Activated CD4-positive, CD25-positive, alpha-beta regulatory T cell treated with anti-CD3 and anti-CD28 coated beads, Interleukin-2, amount 50 U/mL, for 24 hours (primary cell): ENCODE results near the gene HTR3A.
"Not testable (repeated sequence)": the region's sequence is repeated elsewhere in the genome, so short reads cannot be mapped to it uniquely, and the experiment has no call there.

ENCODE experiments used
- ATAC-seq, 2 donors: fragments of 150-1000 bp; cut with Tn5 transposase; one replicate each; pipeline ENCODE4 v1.10.0; 2021; ENCODE audit warnings: mild to moderate bottlenecking in 1 of 2, moderate library complexity in 1 of 2

HTR3A gene

DNA sequence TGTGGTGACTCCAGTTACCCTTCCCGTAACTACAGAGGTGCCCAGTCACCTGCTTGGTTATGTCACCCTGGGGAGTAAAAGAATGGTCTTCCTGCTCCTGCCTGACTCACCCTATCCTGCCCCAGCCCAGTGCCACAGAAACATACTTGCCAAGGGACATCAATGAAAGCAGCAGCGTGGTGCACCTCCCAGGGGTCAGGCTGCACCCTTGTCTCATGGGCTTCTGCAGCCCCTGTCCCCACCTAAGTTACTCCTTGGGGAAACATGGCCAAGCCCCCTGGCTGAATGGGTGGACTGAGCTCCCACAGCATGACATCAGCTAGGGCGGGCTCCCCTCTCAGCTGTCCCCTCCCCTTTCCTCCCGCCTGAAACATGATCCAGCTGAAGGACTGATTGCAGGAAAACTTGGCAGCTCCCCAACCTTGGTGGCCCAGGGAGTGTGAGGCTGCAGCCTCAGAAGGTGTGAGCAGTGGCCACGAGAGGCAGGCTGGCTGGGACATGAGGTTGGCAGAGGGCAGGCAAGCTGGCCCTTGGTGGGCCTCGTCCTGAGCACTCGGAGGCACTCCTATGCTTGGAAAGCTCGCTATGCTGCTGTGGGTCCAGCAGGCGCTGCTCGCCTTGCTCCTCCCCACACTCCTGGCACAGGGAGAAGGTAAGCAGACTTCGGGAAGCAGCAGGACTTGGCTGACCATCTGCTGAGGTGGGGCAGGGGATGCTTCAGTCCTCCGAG is at the start of gene HTR3A:
HTR3A (plus strand) TSS at position 368 of the 730 bp plus-strand sequence; CDS start at position 586, 218 bp downstream.
- no peak for ATAC-seq

DNA sequence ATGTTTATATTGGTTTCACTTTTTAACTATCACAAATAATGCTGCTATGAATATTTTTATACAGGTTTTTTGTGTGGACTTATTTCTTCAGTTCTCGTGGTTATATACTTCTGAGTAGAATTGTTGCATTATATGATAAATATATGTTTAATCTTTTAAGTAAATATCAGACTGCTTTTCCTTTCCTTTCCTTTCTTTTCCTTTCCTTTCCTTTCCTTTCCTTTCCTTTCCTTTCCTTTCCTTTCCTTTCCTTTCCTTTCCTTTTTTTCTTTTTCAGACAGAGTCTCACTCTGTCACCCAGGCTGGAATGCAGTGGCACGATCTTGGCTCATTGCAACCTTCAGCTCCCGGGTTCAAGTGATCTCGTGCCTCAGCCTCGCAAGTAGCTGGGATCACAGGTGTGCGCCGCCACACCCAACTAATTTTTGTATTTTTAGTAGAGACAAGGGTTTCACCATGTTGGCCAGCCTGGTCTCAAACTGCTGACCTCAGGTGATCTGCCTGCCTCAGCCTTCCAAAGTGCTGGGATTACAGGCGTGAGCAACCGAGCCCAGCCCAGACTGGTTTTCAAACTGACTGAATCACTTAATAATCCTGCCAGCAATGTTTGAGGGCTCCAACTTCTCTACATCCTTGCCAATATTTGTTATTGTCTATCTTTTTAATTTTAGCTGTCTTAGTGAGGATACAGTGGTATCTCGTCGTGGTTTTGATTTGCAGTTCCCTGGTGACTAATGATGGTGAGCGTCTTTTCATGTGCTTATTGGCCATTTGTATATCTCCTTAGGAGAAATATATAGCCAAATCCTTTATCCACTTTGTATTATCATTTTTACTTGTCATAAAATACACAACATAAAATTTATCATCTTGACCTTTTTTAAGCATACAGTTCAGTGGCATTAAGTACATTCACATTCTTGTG is 48.4 kb upstream of the HTR3A start:
- ATAC-seq = no peak

DNA sequence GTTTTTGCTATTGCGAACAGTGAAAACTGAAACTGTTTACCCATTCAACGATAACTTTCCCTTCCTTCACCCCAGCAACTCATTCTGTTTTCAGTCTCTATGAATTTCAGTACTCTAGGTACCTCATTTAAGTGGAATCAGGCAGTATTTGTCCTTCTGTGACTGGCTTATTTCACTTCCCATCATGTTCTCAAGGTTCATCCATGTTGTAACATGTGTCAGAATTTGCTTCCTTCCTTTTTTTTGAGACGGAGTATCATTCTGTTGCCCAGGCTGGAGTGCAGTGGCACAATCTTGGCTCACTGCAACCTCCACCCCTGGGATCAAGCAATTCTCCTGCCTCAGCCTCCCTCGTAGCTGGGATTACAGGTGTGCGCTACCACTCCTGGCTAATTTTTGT is 46.6 kb upstream of the HTR3A start:
- ATAC-seq = no peak

DNA sequence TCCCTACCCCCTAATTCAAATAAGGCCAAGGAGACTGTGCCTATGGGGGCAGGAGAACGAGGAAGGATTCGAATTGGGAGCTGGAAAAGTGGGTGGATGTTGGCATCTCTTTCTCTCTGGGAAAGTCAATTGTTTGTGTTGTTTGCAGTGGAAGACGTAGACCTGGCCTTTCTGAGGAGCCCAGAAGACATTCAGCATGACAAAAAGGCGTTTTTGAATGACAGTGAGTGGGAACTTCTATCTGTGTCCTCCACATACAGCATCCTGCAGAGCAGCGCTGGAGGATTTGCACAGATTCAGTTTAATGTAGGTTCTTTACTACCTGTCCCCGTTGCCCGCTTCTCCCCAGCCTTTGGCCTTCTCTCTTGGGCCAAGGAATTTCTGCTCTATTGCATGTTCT is 42.1 kb upstream of the HTR3A start:
- no peak for ATAC-seq

DNA sequence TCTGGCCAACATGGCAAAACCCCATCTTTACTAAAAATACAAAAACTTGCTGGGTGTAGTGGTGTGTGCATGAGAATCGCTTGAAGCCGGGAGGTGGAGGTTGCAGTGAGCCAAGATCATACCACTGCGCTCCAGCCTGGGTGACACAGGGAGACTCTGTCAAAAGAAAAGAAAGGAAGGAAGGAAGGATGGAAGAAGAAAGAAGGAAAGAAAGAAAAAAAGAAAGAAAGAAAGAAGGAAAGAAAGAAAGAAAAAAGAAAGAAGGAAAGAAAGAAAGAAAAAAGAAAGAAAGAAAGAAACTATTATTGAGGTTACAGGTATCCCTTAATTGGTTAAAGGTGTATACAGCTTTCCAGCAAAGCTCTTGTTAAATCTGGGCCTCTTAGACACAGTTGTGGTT is 40.7 kb upstream of the HTR3A start:
- not testable (repeated sequence) for ATAC-seq

DNA sequence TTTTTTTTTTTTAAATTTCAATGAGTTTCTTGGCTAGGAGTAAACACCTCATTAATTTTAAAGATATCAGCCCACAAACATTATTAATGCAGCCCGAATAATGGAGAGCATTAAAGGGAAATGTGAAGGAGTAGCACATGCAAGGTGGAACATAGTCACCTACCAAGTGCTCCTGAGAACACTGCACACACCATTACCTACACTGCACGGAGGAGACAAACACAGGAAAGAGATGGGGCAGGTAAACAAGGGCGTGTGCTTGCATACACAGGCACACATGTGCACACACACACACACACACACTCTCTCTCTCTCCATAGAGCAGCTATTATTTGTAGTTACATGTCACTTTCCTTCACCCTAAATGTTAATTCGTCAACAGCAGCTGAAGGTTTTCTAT is 40.1 kb upstream of the HTR3A start:
- ATAC-seq = no peak

DNA sequence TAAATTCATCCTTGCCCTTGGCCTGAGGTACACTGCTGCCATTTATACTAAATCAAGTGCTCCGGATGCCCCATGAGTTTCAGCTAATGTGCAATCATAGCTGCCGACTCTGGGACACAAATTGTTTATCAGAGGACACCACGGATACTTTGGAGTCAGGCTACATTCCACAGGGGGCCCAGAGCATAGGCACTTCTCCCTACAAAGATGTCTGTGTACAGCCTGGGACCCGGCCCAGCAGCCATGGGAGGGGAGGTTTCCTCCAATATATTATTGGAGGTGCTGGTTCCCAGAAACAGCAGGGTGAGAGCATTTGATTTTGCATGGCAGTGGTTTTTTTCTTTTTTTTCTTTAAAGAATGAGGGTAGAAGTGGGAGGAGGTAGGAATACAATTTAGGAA is 39.0 kb upstream of the HTR3A start:
- ATAC-seq = no peak

DNA sequence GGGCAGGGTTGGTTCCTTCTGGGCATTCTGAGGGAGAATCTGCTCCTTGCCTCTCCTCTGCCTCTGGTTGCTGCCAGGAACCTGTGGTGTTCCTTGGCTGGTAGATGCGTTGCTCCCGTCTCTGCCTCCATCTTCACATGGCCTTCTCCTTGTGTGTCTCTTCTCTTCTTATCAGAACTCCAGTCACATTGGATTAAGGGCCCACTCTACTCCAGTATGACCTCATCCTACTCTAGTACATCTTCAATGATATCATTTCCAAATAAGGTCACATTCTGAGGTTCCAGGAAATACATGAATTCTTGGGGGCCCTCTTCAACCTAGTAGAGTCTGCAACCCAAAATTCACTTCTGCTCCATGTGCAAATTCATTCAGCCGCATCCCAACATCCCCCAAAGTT is 37.0 kb upstream of the HTR3A start:
- no peak for ATAC-seq

DNA sequence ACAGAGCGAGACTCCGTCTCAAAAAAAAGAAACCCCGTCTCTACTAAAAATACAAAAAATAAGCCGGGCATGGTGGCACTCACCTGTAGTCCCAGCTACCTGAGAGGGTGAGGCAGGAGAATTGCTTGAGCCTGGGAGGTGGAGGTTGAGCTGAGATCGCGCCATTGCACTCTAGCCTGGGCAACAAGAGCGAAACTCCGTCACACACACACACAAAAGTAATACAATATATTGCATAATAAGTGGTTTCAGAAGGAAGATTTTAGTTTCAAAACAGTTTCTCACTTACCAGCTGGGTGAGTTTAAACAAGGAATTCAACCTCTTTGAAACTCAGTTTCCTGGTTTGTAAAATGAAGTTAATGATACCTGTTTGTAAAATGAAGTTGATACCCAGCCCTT is 32.7 kb upstream of the HTR3A start:
- no peak for ATAC-seq

DNA sequence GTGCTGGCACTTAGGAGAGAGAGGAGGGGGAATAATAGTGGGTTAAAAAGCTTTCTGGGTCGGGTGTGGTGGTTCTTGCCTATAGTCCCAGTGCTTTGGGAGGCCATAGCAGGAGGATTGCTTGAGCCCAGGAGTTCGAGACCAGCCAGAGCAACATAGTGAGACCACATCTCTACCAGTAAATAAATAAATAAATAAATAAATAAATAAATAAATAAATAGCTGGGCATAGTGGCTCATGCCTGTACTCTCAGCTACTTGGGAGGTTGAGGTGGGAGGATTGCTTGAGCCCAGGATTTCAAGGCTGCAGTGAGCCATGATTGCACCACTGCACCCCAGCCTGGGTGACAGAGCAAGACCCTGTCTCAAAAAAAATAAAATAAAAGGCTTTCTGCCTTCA is 28.7 kb upstream of the HTR3A start:
- not testable (repeated sequence) for ATAC-seq

DNA sequence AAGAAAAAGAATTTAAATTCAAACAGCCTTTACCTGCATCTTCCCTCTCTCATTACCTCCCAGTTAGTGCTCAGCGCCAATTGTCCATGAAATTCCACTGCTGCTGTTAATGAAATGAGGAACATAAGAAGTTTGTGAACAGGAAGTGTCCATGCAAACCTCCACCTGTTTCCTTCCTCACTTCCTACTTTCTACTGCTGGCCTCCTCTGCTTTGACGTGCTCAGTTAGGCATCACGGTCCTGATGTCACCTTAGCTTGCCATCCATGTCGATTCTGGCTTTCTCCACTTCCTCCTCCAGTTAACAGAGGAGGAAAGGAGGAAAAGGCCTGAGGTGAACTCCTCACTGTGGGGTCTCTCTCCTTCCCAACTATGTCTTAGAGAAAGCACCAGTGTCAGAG is 26.9 kb upstream of the HTR3A start:
- ATAC-seq = no peak

DNA sequence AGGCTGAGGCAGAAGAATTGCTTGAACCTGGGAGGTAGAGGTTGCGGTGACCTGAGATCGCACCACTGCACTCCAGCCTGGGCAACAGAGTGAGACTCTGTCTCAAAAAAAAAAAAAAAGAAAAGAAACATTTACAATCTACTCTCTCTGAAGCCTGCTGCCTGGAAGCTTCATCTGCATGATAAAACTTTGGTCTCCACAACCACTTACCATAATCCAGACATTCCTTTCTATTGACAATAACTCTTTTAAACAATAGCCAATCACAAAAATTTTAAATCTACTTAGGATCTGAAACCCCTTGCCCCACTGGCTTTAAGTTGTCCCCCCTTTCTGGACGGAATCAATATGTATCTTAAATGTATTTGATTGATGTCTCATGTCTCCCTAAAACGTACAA is 25.0 kb upstream of the HTR3A start:
- no peak for ATAC-seq

DNA sequence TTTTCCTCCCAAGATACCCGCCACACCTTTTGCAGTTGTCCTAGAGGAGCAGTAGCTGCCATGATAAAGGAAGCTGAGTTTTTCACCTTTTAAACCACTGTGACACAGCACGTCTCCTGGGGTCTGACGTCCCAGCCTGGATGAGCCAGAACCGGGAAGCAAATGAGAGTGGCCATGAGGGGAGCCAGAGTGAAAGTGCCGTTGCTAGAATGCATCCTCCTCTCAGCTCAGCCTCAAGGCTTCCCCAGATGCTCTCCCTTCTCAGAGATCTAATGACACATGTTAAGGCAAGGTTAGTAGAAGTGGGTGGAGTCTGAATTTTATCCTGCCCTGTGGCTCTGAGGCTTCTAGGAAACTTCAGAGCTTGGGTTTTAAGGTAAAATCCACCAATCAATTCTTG is 23.4 kb upstream of the HTR3A start:
- ATAC-seq = no peak

DNA sequence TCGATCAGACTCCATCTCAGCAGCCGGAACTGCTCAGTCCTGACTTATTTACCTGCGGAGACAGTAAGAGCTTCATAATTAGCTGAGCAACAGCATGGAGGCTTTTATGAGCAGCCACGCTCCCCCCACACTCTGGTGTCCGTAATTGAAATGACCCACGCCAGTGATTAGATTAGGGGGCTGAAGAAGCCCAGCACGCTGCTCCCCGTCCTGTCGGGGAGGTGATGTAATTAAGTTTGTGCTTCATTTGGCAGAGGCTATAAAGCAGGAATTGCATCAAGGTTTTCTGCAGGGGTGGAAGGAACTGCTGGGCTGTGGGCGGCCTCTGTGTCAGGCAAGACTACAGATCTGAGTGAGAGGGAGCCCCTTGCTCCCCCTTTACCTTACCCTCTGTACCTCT is 22.8 kb upstream of the HTR3A start:
- ATAC-seq = no peak

DNA sequence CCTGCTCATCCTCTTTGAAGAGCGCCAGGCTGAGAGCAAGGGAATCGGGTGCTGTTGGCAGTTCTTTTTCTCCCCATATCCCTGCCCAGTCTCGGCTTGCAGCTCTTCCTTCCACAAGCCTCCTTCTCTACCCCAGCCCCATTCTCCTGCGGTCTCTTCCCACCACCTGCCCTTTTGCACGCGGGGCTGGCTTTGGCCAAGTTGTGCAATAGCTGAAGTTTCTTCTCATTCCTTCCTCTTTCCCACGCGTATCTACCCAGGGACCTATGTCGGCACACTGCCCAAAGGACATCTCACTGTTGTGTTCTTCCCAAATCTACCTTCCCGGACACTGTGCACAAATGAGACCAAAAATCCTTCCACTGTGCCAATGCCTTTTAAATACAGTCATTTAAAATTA is 22.3 kb upstream of the HTR3A start:
- ATAC-seq = no peak

DNA sequence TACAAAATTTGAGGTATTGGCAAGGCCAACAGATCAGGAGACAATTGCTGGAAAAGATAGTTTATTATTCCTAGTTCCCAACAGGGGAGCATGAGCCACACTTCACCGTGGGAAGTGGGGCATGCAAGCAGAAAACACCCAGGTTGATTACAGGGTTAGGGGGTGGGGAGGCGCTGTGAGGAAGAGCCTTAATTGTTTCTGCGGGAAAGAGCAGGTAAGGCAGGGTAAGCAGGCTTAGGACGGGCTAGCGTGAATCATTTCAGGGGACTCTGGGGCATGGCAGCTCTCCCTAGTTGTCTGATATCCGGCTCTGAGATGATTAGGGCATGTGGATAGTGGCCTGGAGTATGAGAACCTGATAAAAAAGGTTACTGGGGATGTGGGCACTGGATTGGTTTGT is 20.7 kb upstream of the HTR3A start:
- ATAC-seq = no peak

DNA sequence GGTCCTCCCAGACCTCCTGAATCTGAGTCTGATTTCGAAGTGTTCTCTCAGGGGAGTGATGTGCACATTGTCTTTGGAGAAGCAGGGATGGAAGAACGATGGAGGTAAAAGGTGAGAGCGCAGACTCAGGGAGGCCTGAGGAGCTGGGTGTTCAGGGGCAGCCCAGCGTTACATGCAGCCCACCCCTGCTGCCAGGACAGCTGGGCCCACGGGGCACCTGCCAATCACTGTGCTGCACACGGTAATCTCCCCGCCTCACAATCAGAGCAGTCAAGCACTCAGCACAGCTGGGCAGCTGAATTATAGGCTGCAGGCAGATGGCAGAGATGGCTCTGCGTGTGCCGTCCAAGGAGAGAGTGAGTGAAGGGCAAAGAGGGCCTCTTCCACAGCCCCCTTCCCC is 17.9 kb upstream of the HTR3A start:
- no peak for ATAC-seq

DNA sequence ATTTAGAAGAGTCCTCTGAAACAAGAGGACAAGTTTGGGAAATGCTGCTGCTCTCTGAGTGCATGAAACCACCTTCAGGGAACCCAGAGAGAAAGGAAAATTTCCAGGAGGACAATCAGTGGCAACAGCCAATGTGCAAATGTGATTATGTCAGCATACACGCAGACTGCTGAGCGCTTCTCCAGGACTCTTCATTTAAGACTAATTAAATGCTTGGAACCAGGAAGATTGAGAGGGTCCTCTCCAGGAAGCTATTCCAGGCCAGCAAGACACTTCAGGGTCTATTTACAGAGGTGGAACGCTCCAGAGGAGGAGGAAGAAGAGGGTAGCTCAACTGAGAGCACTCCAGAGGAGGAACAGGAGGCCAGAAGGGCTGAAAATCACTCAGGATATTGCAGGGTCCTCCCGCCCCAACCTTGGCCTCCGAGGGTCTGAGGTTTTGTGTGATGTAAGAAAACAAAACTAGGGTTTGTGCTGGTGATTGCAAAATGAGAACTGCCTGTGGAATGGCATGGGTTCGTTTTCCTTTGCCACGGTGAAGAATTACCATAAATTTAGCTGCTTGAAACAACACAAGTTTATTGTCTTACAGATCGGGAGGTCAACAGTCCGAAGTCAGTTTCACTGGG is 14.1 kb upstream of the HTR3A start:
- ATAC-seq = no peak

DNA sequence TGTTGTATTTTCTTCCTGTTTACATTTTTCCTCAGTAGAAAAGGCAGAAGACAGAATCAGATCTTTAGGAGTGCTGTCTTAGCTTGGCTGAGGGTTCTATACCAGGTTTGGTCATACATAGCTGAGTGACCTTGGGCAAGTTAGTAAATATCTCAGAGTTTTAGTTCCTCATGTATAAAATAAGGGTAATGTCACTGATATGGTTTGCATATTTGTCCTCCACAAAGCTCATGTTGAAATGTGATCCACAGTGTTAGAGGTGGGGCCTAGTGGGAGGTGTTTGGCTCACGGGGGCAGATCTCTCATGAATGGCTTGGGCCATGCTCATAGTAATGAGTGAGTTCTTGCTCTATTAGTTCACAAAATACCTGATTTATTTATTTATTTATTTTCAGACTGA is 7.5 kb upstream of the HTR3A start:
- no peak for ATAC-seq

DNA sequence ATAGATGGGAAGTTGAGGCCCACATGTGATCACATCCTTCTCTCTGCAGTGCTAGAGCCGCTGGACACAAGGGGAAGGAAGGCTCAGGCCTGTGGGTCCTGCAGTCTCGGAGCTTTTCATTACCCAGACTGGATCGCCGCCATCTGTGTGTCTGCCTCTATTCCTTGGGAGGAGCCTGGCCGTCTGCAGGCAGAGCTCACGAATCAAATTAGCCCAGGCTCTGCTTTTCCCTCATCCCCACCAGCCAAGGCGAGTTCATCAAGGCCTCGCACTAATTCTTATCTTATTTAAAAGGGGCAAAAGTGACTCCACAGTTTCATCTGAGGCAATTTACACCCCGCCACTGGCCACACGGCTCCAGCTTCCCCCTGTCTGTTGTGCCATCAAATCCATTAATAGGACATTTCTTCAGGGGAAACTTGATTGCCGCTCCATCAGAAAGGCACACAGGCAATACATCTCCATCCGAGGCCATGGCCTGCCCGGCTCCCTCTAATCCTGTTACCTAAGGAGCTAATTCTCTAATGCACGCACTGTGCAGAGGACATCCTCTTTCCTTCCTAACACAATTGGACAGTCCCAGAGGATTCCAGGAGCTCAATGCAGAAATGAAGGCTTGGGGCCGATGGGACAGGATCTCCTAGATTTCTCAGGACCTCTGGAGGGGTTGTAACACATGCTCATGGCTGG is 3.3 kb upstream of the HTR3A start:
- no peak for ATAC-seq

DNA sequence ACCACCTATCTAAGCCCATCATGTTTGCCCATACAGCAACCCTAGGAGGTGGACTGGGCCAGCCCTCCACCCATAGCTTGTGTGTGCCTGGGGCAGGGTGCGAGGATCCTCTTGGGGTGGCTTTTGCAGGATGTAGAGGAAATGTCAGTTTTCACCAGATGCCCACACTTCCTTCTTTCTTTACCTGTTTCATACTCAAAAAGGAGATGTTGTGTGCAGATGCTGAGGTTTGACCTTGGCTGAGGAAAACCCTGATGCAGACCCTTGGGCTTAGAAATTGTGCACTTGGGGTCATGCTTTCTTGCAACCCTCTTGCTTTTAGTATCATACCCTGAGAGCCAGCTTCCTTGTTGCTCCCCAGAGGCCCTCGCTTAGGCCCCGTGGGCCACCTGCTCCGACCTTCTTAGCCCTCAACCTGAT is 2.2 kb downstream of the HTR3A start:
- no peak for ATAC-seq

DNA sequence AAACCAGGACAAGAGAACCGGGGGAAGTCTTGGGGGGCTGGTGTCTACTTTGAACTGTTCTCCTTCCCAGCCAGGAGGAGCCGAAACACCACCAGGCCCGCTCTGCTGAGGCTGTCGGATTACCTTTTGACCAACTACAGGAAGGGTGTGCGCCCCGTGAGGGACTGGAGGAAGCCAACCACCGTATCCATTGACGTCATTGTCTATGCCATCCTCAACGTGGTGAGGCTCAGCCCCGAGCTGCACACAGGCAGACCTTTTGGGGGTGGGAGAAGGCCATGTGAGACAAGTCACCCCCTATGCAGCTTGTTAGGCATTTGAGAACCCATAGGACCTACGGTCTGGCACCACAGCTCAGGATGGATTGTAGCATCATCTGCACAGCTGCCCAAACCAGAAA is 2.8 kb downstream of the HTR3A start:
- ATAC-seq = no peak

DNA sequence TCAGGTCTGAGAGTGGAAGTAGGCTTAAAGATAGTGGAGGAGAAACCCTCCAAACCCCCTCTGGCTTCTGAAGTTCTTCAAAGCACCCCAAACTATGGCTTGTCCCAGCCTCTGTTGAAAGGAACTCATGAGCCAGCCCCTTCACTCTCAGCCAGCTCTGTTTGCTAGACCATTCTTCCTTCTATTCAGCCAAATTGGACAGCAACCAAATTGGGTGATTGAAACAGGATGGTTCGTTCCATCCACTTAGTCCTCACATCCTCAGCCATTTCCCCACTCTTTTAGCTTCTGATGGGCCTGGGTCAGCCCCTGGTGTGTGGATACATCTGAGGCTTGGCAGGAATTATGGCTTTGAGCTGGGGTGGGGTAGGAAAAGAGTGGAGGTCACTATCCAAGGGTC is 4.5 kb downstream of the HTR3A start:
- ATAC-seq = no peak
